Liver (tissue), 9 donors: ENCODE measurements around the gene FBXL22. TPM values are rescaled to one million over a fixed set of nuclear protein-coding genes. Genes with fewer than 3 reads are reported as not detected.
"Not testable (repeated sequence)": the region's sequence is repeated elsewhere in the genome, so short reads cannot be mapped to it uniquely, and the experiment has no call there.

Experiments used
- DNase-seq: peaks from one replicate; pipeline ENCODE4 v3.0.0-alpha.2; 2017; ENCODE audit warnings: low spot score
- H3K27ac ChIP-seq, 2 donors: one replicate each; pipeline ENCODE4 v1.7.0; 2013; ENCODE audit warnings: inconsistent platforms in 2 of 2, low read length in 2 of 2, control low read depth in 1 of 2, low read depth in 1 of 2, mild to moderate bottlenecking in 1 of 2
- H3K27me3 ChIP-seq, 4 donors: one replicate each; pipeline versions ENCODE4 v1.6.1 to v1.7.0; 2013; ENCODE audit warnings: low read length in 3 of 4, inconsistent platforms in 1 of 4, mild to moderate bottlenecking in 1 of 4, moderate library complexity in 1 of 4; ENCODE audit not compliant: control insufficient read depth in 4 of 4, insufficient read depth in 4 of 4
- H3K36me3 ChIP-seq, 4 donors: one replicate each; pipeline versions ENCODE4 v1.6.1 to v1.7.0; 2013; ENCODE audit warnings: low read length in 3 of 4, mild to moderate bottlenecking in 3 of 4, low read depth in 1 of 4, moderate library complexity in 1 of 4; ENCODE audit not compliant: control insufficient read depth in 4 of 4, insufficient read depth in 3 of 4
- H3K4me1 ChIP-seq, 4 donors: one replicate each; pipeline versions ENCODE4 v1.6.1 to v1.7.0; 2013; ENCODE audit warnings: low read length in 3 of 4, mild to moderate bottlenecking in 3 of 4, moderate library complexity in 1 of 4; ENCODE audit not compliant: control insufficient read depth in 4 of 4, insufficient read depth in 4 of 4
- H3K4me3 ChIP-seq, 3 donors: one replicate each; pipeline versions ENCODE4 v1.6.1 to v1.7.0; 2013; ENCODE audit warnings: low read length in 3 of 3, control low read depth in 1 of 3, low read depth in 1 of 3, mild to moderate bottlenecking in 1 of 3
- H3K9ac ChIP-seq, 2 donors: one replicate each; pipeline ENCODE4 v1.7.0; 2013; ENCODE audit warnings: low read length in 2 of 2, mild to moderate bottlenecking in 2 of 2, moderate library complexity in 2 of 2, control low read depth in 1 of 2, low read depth in 1 of 2
- H3K9me3 ChIP-seq, 4 donors: one replicate each; pipeline versions ENCODE4 v1.6.1 to v1.7.0; 2013; ENCODE audit warnings: low read length in 3 of 4; ENCODE audit not compliant: control insufficient read depth in 4 of 4
- EGR1 ChIP-seq, 2 donors: IDR thresholded peaks; 2 replicates each; pipeline ENCODE4 v1.6.1; 2016 to 2018; ENCODE audit warnings: antibody characterized with exemption in 2 of 2, low read depth in 2 of 2
- FOXA1 ChIP-seq: IDR thresholded peaks from 2 replicates; pipeline ENCODE4 v1.6.1; 2016; ENCODE audit warnings: antibody characterized with exemption
- GABPA ChIP-seq, 2 donors: IDR thresholded peaks in 1 of 2; conservative IDR thresholded peaks in 1 of 2; 2 replicates each; pipeline ENCODE4 v1.6.1; 2016; ENCODE audit warnings: antibody characterized with exemption in 2 of 2, mild to moderate bottlenecking in 1 of 2, moderate library complexity in 1 of 2
- HNF4A ChIP-seq, 2 donors: conservative IDR thresholded peaks; 2 replicates each; pipeline ENCODE4 v1.6.1; 2016; ENCODE audit warnings: antibody characterized with exemption in 2 of 2, mild to moderate bottlenecking in 2 of 2
- HNF4G ChIP-seq: IDR thresholded peaks from 2 replicates; pipeline ENCODE4 v1.6.1; 2016; ENCODE audit warnings: antibody characterized with exemption
- JUND ChIP-seq, 2 donors: IDR thresholded peaks; 2 replicates each; pipeline ENCODE4 v1.6.1; 2016; ENCODE audit warnings: antibody characterized with exemption in 2 of 2
- NR2F2 ChIP-seq: IDR thresholded peaks from 2 replicates; pipeline ENCODE4 v1.6.1; 2016; ENCODE audit warnings: antibody characterized with exemption
- RAD21 ChIP-seq, 2 donors: IDR thresholded peaks; 2 replicates each; pipeline ENCODE4 v1.6.1; 2016; ENCODE audit warnings: antibody characterized with exemption in 2 of 2, mild to moderate bottlenecking in 2 of 2
- RXRA ChIP-seq, 2 donors: IDR thresholded peaks; 2 replicates each; pipeline ENCODE4 v1.6.1; 2017 to 2018; ENCODE audit warnings: antibody characterized with exemption in 2 of 2, mild to moderate bottlenecking in 1 of 2
- TAF1 ChIP-seq: conservative IDR thresholded peaks from 2 replicates; pipeline ENCODE4 v1.6.1; 2016; ENCODE audit warnings: antibody characterized with exemption, mild to moderate bottlenecking
- YY1 ChIP-seq: IDR thresholded peaks from 2 replicates; pipeline ENCODE4 v1.6.1; 2016; ENCODE audit warnings: antibody characterized with exemption, mild to moderate bottlenecking
- WGBS: extraction: QIAGEN DNeasy Blood & Tissue Kit; methylation state at CpG from one replicate; pipeline ENCODE4 v1.1.7; 2013; 5-methylcytosine and 5-hydroxymethylcytosine counted together
- polyA plus RNA-seq, 2 donors: library from polyadenylated mRNA; stranded (reverse) in 1 of 2; unstranded in 1 of 2; fragments of 200-250 nt in 1 of 2; fragments of >200 nt in 1 of 2; fragmentation: Nextera tagmentation in 1 of 2; extraction: Ambion mirVana in 1 of 2; gene quantifications; one replicate each; pipeline versions ENCODE4 v1.2.1 to v1.2.3, GENCODE V29; 2013 to 2015
- total RNA-seq, 2 donors: library from RNA; depleted of rRNA; stranded (reverse); fragments of >200 nt; gene quantifications; one replicate each; pipeline ENCODE4 v1.2.3, GENCODE V29; 2014
- TF ChIP-seq, protein P1 (sequence below): IDR thresholded peaks from 2 replicates; pipeline ENCODE4 v1.6.1; 2016; ENCODE audit warnings: antibody characterized with exemption, mild to moderate bottlenecking
- TF ChIP-seq, protein P2 (sequence below): IDR thresholded peaks from 2 replicates; pipeline ENCODE4 v1.6.1; 2016; ENCODE audit warnings: antibody characterized with exemption
- TF ChIP-seq, protein P3 (sequence below): IDR thresholded peaks from 2 replicates; pipeline ENCODE4 v1.6.1; 2016; ENCODE audit warnings: antibody characterized with exemption
- TF ChIP-seq, protein P4 (sequence below): fragments of 150-350 bp; IDR thresholded peaks from 2 replicates; pipeline ENCODE4 v1.5.1; 2017; ENCODE audit warnings: improper control_type of control experiment, low read depth, low read length; ENCODE audit not compliant: missing input control
- donor health status: healthy.
- donor health status: healthy.
- donor health status: healthy.
- donor health status: healthy.
- donor health status: healthy.

The FBXL22 gene
- total and polyA plus RNA-seq, 4 donors, result 0.18 to 0.29 (median 0.22) TPM

DNA sequence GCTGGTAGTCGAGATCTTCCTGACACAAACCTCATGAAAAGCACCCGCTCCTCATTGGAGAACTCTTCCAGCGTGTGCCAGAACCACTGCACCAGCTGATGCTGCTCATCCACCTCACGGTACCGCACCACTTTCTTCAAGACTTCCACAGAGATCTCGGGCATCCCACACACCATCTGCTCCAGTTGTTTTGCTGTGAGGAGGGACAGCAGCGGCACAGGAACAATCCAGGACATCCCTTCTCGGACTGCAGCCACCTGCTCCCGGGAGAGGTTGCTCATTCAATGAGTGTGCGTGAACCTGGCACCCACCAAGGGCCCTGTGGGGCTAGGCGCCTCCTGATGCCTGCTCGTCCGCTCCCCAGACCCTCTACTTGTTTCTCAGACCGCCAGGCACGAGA, 15.1 kb downstream of the FBXL22 start:
- peaks cover 8 to 59% (median 40%) of the 10 kb centered on the region in 4 donors for H3K36me3 ChIP-seq
- no peak for TF ChIP-seq HNF4A (conservative IDR thresholded peaks at IDR 0.05)
- no peak for TF ChIP-seq NR2F2
- TF ChIP-seq, protein P1, sequence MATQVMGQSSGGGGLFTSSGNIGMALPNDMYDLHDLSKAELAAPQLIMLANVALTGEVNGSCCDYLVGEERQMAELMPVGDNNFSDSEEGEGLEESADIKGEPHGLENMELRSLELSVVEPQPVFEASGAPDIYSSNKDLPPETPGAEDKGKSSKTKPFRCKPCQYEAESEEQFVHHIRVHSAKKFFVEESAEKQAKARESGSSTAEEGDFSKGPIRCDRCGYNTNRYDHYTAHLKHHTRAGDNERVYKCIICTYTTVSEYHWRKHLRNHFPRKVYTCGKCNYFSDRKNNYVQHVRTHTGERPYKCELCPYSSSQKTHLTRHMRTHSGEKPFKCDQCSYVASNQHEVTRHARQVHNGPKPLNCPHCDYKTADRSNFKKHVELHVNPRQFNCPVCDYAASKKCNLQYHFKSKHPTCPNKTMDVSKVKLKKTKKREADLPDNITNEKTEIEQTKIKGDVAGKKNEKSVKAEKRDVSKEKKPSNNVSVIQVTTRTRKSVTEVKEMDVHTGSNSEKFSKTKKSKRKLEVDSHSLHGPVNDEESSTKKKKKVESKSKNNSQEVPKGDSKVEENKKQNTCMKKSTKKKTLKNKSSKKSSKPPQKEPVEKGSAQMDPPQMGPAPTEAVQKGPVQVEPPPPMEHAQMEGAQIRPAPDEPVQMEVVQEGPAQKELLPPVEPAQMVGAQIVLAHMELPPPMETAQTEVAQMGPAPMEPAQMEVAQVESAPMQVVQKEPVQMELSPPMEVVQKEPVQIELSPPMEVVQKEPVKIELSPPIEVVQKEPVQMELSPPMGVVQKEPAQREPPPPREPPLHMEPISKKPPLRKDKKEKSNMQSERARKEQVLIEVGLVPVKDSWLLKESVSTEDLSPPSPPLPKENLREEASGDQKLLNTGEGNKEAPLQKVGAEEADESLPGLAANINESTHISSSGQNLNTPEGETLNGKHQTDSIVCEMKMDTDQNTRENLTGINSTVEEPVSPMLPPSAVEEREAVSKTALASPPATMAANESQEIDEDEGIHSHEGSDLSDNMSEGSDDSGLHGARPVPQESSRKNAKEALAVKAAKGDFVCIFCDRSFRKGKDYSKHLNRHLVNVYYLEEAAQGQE, result no peak
- TF ChIP-seq JUND (IDR thresholded peaks at IDR 0.05), result no peak
- no peak for TF ChIP-seq RAD21 (IDR thresholded peaks at IDR 0.05)
- no peak for TF ChIP-seq TAF1
- no peak for TF ChIP-seq HNF4G
- TF ChIP-seq, protein P2, sequence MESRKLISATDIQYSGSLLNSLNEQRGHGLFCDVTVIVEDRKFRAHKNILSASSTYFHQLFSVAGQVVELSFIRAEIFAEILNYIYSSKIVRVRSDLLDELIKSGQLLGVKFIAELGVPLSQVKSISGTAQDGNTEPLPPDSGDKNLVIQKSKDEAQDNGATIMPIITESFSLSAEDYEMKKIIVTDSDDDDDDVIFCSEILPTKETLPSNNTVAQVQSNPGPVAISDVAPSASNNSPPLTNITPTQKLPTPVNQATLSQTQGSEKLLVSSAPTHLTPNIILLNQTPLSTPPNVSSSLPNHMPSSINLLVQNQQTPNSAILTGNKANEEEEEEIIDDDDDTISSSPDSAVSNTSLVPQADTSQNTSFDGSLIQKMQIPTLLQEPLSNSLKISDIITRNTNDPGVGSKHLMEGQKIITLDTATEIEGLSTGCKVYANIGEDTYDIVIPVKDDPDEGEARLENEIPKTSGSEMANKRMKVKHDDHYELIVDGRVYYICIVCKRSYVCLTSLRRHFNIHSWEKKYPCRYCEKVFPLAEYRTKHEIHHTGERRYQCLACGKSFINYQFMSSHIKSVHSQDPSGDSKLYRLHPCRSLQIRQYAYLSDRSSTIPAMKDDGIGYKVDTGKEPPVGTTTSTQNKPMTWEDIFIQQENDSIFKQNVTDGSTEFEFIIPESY, result no peak
- no peaks in the 10 kb centered on the region for H3K27me3 ChIP-seq
- no peaks in the 10 kb centered on the region for H3K9me3 ChIP-seq
- H3K4me1 ChIP-seq, result no peaks in the 10 kb centered on the region
- H3K4me3 ChIP-seq, result no peak overlapping the region
- no peak overlapping the region for H3K9ac ChIP-seq
- DNase-seq, result no peak
- no peak overlapping the region for H3K27ac ChIP-seq
- 97% methylated on average over 15 of the region's 15 CpGs for WGBS

DNA sequence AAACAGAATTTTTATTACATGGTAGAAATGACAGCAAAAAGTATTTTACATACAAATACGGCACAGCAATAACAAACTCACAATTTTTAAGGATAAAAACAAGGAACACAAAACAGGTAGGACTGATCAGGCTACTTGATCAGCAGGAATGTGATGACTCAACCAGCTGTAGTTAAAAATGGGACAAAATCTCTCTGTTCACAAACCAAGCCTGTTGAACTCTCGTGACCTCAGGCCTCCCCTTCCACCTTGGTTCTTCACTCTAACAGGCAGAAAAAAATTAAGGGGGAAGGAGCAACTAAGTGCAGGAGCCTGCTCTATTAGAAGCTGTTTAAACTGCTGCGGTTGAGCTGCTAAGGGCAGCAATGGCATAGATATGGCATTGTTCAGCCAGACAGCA, 18.7 kb downstream of the FBXL22 start:
- H3K27me3 ChIP-seq, result no peaks in the 10 kb centered on the region
- DNase-seq, result no peak
- no peak overlapping the region for H3K27ac ChIP-seq
- H3K4me3 ChIP-seq, result no peak overlapping the region
- TF ChIP-seq FOXA1 (no peak), TAF1 (no peak), JUND (IDR thresholded peaks at IDR 0.05) (no peak), GABPA (IDR thresholded peaks at IDR 0.05 in 1 of 2, conservative IDR thresholded peaks at IDR 0.05 in 1 of 2) (no peak), HNF4G (no peak), RXRA (IDR thresholded peaks at IDR 0.05) (no peak), HNF4A (conservative IDR thresholded peaks at IDR 0.05) (no peak), YY1 (no peak), NR2F2 (no peak), EGR1 (IDR thresholded peaks at IDR 0.05; ENCODE audit: low read depth in 2 of 2) (no peak)
- TF ChIP-seq, protein P3, sequence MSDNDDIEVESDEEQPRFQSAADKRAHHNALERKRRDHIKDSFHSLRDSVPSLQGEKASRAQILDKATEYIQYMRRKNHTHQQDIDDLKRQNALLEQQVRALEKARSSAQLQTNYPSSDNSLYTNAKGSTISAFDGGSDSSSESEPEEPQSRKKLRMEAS, result no peak
- TF ChIP-seq, protein P1, result no peak
- TF ChIP-seq, protein P4, sequence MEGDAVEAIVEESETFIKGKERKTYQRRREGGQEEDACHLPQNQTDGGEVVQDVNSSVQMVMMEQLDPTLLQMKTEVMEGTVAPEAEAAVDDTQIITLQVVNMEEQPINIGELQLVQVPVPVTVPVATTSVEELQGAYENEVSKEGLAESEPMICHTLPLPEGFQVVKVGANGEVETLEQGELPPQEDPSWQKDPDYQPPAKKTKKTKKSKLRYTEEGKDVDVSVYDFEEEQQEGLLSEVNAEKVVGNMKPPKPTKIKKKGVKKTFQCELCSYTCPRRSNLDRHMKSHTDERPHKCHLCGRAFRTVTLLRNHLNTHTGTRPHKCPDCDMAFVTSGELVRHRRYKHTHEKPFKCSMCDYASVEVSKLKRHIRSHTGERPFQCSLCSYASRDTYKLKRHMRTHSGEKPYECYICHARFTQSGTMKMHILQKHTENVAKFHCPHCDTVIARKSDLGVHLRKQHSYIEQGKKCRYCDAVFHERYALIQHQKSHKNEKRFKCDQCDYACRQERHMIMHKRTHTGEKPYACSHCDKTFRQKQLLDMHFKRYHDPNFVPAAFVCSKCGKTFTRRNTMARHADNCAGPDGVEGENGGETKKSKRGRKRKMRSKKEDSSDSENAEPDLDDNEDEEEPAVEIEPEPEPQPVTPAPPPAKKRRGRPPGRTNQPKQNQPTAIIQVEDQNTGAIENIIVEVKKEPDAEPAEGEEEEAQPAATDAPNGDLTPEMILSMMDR, result no peak
- H3K4me1 ChIP-seq, result no peaks in the 10 kb centered on the region
- no peaks in the 10 kb centered on the region for H3K9me3 ChIP-seq
- 97% methylated on average over 3 of the region's 3 CpGs for WGBS
- no peak overlapping the region for H3K9ac ChIP-seq
- peaks cover 6 to 40% (median 26%) of the 10 kb centered on the region in 4 donors for H3K36me3 ChIP-seq

DNA sequence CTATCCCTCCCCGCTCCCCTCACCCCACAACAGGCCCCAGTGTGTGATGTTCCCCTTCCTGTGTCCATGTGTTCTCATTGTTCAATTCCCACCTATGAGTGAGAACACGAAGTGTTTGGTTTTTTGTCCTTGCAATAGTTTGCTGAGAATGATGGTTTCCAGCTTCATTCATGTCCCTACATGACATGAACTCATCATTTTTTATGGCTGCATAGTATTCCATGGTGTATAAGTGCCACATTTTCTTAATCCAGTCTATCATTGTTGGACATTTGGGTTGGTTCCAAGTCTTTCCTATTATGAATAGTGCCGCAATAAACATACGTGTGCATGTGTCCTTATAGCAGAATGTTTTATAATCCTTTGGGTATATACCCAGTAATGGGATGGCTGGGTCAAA, 20.0 kb downstream of the FBXL22 start:
- not testable (repeated sequence) for H3K27me3 ChIP-seq, H3K4me3 ChIP-seq, H3K27ac ChIP-seq, H3K9me3 ChIP-seq, H3K9ac ChIP-seq, DNase-seq, H3K4me1 ChIP-seq
- peaks cover 6 to 37% (median 20%) of the 10 kb centered on the region in 4 donors for H3K36me3 ChIP-seq
- WGBS, result 98% methylated on average over 4 of the region's 4 CpGs
